Panc1 (cell line): ENCODE data around the gene TBATA. TPM values are rescaled to one million over a fixed set of nuclear protein-coding genes. Genes with fewer than 3 reads are reported as not detected.

Experiments used
- ATAC-seq: fragments of 200-7000 bp; cut with Tn5 transposase; 2 replicates; pipeline ENCODE4 v1.9.1; 2020; ENCODE audit warnings: mild to moderate bottlenecking, moderate library complexity
- BruUV-seq: library from RNA; stranded (reverse); fragments of 400-500 nt; replicated peaks from 2 replicates; lab custom pipeline; 2021; lab: Mats Ljungman, UMichigan
- CTCF ChIA-PET: fragments of 300-600 bp; sonication (Branson Sonifier 250); formaldehyde crosslinking; loops from one replicate; lab custom pipeline; 2022; ENCODE audit warnings: antibody characterized with exemption; lab: Charles Lee
- POLR2A ChIA-PET: fragments of 300-600 bp; sonication (Branson Sonifier 250); formaldehyde crosslinking; loops from one replicate; lab custom pipeline; 2022; ENCODE audit warnings: antibody characterized with exemption; lab: Charles Lee
- DNase-seq: peaks from one replicate; pipeline ENCODE4 v3.0.0-alpha.2; 2010; ENCODE audit warnings: low read depth, low spot score
- H3K27ac ChIP-seq: 2 replicates; pipeline ENCODE4 v1.5.1; 2011; ENCODE audit warnings: mild to moderate bottlenecking, low read length, inconsistent platforms
- H3K27me3 ChIP-seq: fragments of 200-500 bp; sonication (Bioruptor generic); 2 replicates; pipeline ENCODE4 v1.6.0; 2014; ENCODE audit warnings: low read length, inconsistent platforms; ENCODE audit not compliant: control insufficient read depth, insufficient read depth
- H3K36me3 ChIP-seq: fragments of 200-500 bp; sonication (Bioruptor generic); 2 replicates; pipeline ENCODE4 v1.5.1; 2014; ENCODE audit warnings: inconsistent platforms, mild to moderate bottlenecking, low read length, moderate library complexity; ENCODE audit not compliant: control insufficient read depth, insufficient read depth
- H3K4me1 ChIP-seq: 2 replicates; pipeline ENCODE4 v1.5.1; 2011; ENCODE audit warnings: inconsistent platforms, mild to moderate bottlenecking, low read length, moderate library complexity; ENCODE audit not compliant: control insufficient read depth, insufficient read depth
- H3K4me3 ChIP-seq, 2 experiments: 2 replicates each; pipeline ENCODE4 v1.5.1; 2011 to 2012; ENCODE audit warnings: low read depth in 2 of 2, low read length in 2 of 2, mild to moderate bottlenecking in 2 of 2, inconsistent platforms in 1 of 2, moderate library complexity in 1 of 2
- H3K9me3 ChIP-seq: fragments of 200-500 bp; sonication (Bioruptor generic); 2 replicates; pipeline ENCODE4 v1.5.1; 2014; ENCODE audit warnings: low read depth, mild to moderate bottlenecking, inconsistent platforms, low read length, moderate library complexity; ENCODE audit not compliant: control insufficient read depth, insufficient read depth
- POLR2AphosphoS5 ChIP-seq: IDR thresholded peaks from 2 replicates; pipeline ENCODE4 v1.6.1; 2012; ENCODE audit warnings: mild to moderate bottlenecking, low read depth, low read length, moderate library complexity
- SIN3A ChIP-seq: IDR thresholded peaks from 2 replicates; pipeline ENCODE4 v1.6.1; 2012; ENCODE audit warnings: low read depth, mild to moderate bottlenecking, low read length, moderate library complexity, borderline replicate concordance; ENCODE audit not compliant: insufficient read depth
- TCF7L2 ChIP-seq: IDR thresholded peaks from 2 replicates; pipeline ENCODE4 v1.6.1; 2011; ENCODE audit warnings: mild to moderate bottlenecking, low read depth, low read length, inconsistent platforms
- in situ Hi-C: cut with HindIII; loops from 2 replicates; pipeline ENCODE4 v1.10.0; 2016; ENCODE audit warnings: low sequenced_read_pairs, low pct_unique_long_range_greater_than_20kb
- intact Hi-C: fragments of 100-400 bp; cut with micrococcal nuclease; formaldehyde crosslinking; loops from one replicate; pipeline ENCODE4 v1.10.0; 2022; ENCODE audit not compliant: unreplicated experiment
- total RNA-seq: library from RNA; stranded (reverse); gene quantifications from one replicate; pipeline ENCODE4 v1.2.1, GENCODE V29; 2021; ENCODE audit not compliant: unreplicated experiment
- TF ChIP-seq, protein P1 (sequence below), 2 experiments: IDR thresholded peaks; 2 replicates each; pipeline ENCODE4 v1.6.1; 2011 to 2012; ENCODE audit warnings: low read depth in 2 of 2, control low read depth in 1 of 2, low read length in 1 of 2, mild to moderate bottlenecking in 1 of 2, moderate library complexity in 1 of 2; ENCODE audit not compliant: insufficient read depth in 1 of 2
- TF ChIP-seq, protein P2 (sequence below): fragments of 450-650 bp; IDR thresholded peaks from 2 replicates; pipeline ENCODE4 v1.5.1; 2017; ENCODE audit warnings: mild to moderate bottlenecking

TBATA gene
- total RNA-seq, 1 experiment from 2014 or later, result not detected

DNA sequence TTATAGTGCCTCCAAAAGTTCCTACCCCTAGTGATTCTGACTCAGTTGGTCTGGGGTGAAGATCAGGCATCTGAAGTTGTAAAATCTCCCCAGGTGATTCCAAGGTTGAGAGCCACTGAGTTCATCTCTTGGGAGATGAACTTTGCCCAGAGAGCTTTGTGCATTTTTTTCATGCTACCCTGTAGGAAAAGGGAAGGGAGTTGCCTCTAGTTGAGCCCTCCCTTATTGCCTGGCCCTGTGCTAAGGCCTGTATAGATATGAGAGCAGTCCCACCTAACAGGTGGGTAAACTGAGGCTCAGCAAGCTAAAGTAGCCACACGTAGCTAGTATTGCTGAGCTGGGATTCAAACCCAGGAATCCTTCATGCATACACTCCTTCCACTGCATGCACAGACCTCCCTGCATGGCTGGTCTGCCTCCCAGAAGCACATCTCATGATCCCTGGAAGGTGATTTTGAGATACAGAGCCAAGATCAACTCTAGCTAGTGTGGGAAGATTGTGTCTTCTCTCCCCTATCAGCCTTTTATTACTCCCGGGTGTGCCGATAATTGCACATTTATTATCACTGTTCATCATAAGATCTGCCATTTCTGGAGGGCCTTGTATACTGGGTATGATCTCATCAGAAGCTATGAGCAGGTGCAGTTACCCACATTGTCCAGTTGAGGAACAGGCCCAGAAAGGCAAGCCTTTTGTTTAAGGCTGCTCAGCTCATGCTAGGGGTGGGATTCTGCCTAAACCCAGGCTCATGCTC lies 47.0 kb downstream of the TBATA start:
- Histone ChIP-seq H3K4me3 (no peak overlapping the region), H3K9me3 (no peaks in the 10 kb centered on the region), H3K4me1 (no peaks in the 10 kb centered on the region), H3K36me3 (no peaks in the 10 kb centered on the region), H3K27ac (no peak overlapping the region), H3K27me3 (peaks cover 10% of the 10 kb centered on the region)
- 0 out of 2 replicates have a peak, but pooled peaks have one; percentile 58 for ATAC-seq
- in situ Hi-C loops (no loop called here), intact Hi-C loops (no loop called here)
- no peak for DNase-seq
- ChIA-PET POLR2A (no interaction called here), CTCF (interaction anchor here (1.0 kb wide), 1 partner anchor 19 kb away, joined by 4 read pairs; no protein-coding TSS in a partner anchor)
- BruUV-seq, result no TSS peak
- TF ChIP-seq POLR2AphosphoS5, result no peak
- TF ChIP-seq, protein P1, sequence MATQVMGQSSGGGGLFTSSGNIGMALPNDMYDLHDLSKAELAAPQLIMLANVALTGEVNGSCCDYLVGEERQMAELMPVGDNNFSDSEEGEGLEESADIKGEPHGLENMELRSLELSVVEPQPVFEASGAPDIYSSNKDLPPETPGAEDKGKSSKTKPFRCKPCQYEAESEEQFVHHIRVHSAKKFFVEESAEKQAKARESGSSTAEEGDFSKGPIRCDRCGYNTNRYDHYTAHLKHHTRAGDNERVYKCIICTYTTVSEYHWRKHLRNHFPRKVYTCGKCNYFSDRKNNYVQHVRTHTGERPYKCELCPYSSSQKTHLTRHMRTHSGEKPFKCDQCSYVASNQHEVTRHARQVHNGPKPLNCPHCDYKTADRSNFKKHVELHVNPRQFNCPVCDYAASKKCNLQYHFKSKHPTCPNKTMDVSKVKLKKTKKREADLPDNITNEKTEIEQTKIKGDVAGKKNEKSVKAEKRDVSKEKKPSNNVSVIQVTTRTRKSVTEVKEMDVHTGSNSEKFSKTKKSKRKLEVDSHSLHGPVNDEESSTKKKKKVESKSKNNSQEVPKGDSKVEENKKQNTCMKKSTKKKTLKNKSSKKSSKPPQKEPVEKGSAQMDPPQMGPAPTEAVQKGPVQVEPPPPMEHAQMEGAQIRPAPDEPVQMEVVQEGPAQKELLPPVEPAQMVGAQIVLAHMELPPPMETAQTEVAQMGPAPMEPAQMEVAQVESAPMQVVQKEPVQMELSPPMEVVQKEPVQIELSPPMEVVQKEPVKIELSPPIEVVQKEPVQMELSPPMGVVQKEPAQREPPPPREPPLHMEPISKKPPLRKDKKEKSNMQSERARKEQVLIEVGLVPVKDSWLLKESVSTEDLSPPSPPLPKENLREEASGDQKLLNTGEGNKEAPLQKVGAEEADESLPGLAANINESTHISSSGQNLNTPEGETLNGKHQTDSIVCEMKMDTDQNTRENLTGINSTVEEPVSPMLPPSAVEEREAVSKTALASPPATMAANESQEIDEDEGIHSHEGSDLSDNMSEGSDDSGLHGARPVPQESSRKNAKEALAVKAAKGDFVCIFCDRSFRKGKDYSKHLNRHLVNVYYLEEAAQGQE (IDR thresholded peaks at IDR 0.05; ENCODE audit: insufficient read depth in 1 of 2, low read depth in 2 of 2, low read length in 1 of 2), result no peak

DNA sequence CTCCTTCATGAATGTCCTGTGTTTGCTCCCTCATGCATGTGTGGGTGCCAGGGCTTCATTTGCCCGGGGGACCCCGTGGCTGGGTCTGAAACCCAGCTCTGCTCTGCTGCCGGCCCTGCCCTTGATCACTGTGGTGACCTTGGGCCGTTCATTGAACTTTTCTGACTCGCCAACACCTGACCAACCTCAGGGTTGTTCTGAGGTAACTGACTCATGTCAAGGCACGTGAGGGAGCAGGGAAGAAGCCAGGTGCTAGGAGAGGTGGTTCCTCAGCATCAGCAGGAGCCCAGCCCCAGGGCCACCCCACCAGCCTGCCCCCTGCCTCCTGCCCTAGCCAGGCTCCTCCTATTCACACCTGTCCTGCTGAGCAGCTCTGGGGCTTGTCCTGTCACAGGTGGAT lies 47.9 kb downstream of the TBATA start:
- TF ChIP-seq, protein P1 (IDR thresholded peaks at IDR 0.05; ENCODE audit: insufficient read depth in 1 of 2, low read depth in 2 of 2, low read length in 1 of 2), result no peak
- TF ChIP-seq, protein P2, sequence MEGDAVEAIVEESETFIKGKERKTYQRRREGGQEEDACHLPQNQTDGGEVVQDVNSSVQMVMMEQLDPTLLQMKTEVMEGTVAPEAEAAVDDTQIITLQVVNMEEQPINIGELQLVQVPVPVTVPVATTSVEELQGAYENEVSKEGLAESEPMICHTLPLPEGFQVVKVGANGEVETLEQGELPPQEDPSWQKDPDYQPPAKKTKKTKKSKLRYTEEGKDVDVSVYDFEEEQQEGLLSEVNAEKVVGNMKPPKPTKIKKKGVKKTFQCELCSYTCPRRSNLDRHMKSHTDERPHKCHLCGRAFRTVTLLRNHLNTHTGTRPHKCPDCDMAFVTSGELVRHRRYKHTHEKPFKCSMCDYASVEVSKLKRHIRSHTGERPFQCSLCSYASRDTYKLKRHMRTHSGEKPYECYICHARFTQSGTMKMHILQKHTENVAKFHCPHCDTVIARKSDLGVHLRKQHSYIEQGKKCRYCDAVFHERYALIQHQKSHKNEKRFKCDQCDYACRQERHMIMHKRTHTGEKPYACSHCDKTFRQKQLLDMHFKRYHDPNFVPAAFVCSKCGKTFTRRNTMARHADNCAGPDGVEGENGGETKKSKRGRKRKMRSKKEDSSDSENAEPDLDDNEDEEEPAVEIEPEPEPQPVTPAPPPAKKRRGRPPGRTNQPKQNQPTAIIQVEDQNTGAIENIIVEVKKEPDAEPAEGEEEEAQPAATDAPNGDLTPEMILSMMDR, result no peak
- TF ChIP-seq TCF7L2 (no peak), SIN3A (no peak)
- intact Hi-C loops, result no loop called here
- no peaks in the 10 kb centered on the region for H3K9me3 ChIP-seq
- ATAC-seq (no peak), DNase-seq (no peak)
- no TSS peak for BruUV-seq
- in situ Hi-C loops, result no loop called here
- H3K4me1 ChIP-seq, result no peaks in the 10 kb centered on the region
- no peak overlapping the region for H3K27ac ChIP-seq
- ChIA-PET CTCF (no interaction called here), POLR2A (no interaction called here)
- no peaks in the 10 kb centered on the region for H3K36me3 ChIP-seq
- H3K27me3 ChIP-seq, result peaks cover 10% of the 10 kb centered on the region; the same call in 1 of the 2 replicates
- no peak overlapping the region for H3K4me3 ChIP-seq
